Measurements from ENCODE around the gene BABAM1.
"Not testable (repeated sequence)": the region's sequence is repeated elsewhere in the genome, so short reads cannot be mapped to it uniquely, and the experiment has no call there.

BABAM1 gene

GRCh38 chr19:17275441-17276175, 8.4 kb downstream of the BABAM1 start:
- DNase-seq (ENCODE audit: low read depth), result no peak

GRCh38 chr19:17279436-17279835, 12.2 kb downstream of the BABAM1 start:
- no peak for DNase-seq (ENCODE audit: low read depth)

DNA sequence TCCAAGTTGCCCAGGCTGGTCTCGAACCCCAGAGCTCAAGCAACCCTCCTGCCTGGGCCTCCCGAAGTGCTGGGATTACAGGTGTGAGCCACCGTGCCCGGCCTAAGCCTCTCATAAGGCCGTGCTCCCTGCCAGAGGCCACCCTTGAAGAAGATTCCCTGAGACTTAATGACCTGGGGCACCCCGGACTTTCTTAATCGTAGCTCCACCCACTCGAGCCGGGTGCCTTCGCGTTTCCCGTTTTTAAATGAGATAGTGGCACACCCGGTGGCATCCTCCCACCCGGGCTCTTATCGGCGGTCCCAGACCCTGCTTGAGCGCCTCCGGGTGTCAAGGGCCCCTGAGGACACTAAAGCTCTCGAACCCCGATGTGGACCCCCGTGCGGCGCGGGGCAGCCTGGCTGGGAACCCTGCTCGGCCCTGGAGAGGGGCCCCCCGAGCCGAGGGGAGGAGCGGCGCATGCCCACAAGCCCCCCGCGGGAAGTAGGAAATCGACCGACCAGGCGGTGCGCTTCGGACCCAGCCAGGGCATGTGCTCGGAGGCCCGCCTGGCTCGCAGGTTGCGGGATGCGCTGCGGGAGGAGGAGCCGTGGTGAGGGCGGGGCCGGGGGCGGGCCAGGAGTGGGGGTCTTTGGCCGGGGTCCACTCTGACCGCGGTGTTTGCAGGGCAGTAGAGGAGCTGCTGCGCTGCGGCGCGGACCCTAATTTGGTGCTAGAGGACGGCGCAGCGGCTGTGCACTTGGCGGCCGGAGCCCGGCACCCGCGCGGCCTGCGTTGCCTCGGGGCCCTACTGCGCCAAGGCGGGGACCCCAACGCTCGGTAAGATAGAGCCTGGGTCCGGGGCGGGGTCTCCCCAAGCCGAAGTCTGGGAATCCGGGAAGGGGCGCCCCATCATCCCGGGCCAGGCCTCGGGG, 14.4 kb downstream of the BABAM1 start, which contains the start of gene ANKLE1:
Gene ANKLE1, plus strand, starts transcription at position 511 of the 914 bp plus-strand sequence. Its CDS starts 20 bp downstream, at position 531.
- DNase-seq (ENCODE audit: low read depth), result no peak

- DNase-seq (ENCODE audit: low read depth), result no peak
These were observed 15.4 kb downstream of the BABAM1 start for GRCh38 chr19:17282488-17283125.

- no peak for DNase-seq (ENCODE audit: low read depth)
These were observed 16.3 kb downstream of the BABAM1 start for GRCh38 chr19:17283504-17283996.

DNA sequence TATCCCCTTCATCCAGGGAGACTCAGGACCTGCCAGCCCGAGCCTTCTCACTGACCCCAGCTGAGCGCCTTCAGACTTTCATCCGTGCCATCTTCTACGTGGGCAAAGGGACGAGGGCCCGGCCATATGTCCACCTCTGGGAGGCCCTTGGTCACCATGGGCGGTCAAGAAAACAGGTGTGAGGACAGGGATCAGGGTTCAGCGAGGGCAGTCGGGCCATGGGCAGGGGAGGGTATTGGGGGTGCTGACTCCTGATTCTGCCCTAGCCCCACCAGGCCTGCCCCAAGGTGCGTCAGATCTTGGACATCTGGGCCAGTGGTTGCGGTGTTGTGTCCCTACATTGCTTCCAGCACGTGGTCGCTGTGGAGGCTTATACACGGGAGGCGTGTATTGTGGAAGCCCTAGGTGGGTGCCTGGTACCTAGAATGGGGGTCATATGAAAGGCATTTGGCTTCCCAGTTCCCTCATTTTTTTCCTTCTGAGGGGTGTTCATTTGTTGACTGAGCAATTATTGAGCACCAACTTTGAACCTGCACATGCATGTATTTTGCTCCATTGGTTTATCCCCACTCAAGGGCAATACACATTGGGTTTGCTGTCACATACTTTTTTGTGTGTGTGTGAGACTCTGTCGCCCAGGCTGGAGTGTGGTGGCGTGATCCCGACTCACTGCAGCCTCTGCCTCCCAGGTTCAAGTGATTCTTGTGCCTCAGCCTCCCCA, 18.3 kb downstream of the BABAM1 start:
- DNase-seq (ENCODE audit: low read depth), result no peak

DNA sequence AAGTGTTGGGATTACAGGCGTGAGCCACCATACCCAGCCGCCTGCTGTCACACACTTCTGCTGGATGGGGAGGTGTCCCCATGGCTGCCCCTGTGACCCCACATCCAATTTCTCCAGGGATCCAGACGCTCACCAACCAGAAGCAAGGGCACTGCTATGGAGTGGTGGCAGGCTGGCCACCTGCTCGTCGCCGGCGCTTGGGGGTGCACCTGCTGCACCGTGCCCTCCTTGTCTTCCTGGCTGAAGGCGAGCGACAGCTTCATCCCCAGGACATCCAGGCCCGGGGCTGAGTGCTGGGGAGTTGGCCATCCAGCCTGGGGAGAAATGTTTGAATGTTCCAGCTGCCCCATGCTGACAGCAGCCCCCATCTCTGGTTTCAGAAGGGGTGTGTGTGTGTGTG, 19.0 kb downstream of the BABAM1 start:
- DNase-seq (ENCODE audit: low read depth), result no peak

DNA sequence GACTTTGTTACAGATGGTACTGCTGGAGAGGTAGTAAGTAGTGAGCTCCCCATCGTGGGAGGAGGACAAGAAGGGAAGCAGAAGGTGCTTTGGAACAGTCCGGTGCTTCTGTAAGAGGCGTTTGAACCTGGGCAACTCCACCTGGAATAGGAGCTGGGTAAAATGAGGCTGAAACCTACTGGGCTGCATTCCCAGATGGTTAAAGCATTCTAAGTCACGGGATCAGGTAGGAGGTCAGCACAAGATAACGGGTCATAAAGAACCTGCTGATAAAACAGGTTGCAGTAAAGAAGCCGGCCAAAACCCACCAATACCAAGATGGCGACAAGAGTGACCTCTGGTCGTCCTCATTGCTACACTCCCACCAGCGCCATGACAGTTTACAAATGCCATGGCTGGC, 19.5 kb downstream of the BABAM1 start:
- no peak for DNase-seq (ENCODE audit: low read depth)

GRCh38 chr19:17289489-17289888, 22.2 kb downstream of the BABAM1 start:
- DNase-seq (ENCODE audit: low read depth), result no peak

- no peak for DNase-seq (ENCODE audit: low read depth)
These were observed 25.2 kb downstream of the BABAM1 start for GRCh38 chr19:17292301-17293074.

DNA sequence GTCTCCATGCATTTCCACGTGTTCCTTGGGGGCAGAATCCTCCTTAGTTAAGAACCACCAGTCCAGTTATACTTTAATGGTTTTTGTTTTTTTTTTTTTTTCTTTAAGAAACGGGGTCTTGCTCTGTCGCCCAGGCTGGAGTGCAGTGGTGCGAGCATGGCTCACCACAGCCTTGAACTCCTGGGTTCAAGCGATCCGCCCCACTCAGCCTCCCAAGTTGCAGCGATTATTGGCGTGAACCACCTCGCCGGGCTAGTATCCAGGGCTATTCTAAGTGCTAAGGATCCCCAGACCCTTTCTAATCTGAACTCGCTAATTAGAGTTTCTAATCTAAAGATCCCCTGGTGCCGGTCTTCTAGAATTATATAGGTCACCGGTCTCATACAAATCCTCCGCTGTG, 26.4 kb downstream of the BABAM1 start:
- no peak for DNase-seq (ENCODE audit: low read depth)

GRCh38 chr19:17294051-17294891, 27.0 kb downstream of the BABAM1 start:
- DNase-seq (ENCODE audit: low read depth), result no peak

DNA sequence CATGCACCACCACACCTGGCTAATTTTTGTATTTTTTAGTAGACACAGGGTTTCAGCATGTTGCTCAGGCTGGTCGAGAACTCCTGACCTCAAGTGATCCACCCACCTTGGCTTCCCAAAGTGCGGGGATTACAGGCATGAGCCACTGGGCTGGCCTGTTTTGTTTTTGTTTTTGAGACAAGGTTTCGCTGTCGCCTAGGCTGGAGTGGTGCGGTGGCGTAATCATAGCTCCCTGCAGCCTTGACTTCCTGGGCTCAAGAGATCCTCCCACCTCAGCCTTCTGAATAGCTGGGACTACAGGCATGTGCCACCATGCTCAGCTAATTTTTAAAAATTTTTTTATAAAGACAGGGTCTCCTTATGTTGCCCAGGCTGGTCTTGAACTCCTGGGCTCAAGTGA, 28.3 kb downstream of the BABAM1 start:
- not testable (repeated sequence) for DNase-seq (ENCODE audit: low read depth)

DNA sequence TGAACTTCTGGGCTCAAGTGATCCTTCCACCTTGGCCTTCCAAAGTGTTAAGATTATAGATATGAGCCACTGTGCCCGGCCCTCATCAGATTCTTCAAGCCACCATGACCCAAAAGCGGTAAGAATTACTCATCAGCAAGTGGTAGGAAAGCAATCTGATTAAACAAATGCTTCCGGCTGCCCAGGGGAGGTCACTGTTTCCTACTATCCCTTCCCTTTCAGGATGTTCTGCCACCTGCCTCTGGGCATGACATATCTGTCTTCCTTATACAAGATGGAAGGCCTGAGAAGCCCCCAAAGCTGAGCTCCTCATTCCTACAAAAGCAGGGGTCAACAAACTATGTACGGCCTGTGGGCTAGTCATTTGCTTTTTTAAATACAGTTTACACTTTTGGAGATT, 29.0 kb downstream of the BABAM1 start:
- no peak for DNase-seq (ENCODE audit: low read depth)

DNA sequence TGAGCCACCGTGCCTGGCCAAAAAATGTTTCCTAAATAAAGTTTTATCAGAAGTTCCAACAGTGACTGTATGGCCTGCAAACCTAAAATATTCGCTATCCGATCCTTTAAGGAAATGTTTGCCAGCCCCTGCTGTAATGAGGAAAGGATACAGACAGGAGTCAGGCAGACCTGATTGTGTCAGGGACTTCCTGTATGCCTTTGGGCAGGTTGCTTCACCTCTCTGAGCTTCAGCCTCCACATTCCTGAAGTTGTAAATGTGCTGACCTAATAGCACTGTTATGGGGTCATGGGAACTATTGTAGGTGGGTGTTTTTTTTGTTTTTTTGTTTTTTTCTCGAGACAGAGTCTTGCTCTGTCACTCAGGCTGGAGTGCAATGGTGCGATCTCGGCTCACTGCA, 29.7 kb downstream of the BABAM1 start:
- no peak for DNase-seq (ENCODE audit: low read depth)

- DNase-seq (ENCODE audit: low read depth), result no peak
These were observed 33.9 kb downstream of the BABAM1 start for GRCh38 chr19:17300992-17301619.

- DNase-seq (ENCODE audit: low read depth), result no peak
These were observed 35.3 kb downstream of the BABAM1 start for GRCh38 chr19:17302391-17303166.

- DNase-seq (ENCODE audit: low read depth), result peak; percentile 78
These were observed 36.1 kb downstream of the BABAM1 start, which contains the start of gene ABHD8 for GRCh38 chr19:17303167-17303939. ABHD8 (minus strand) TSS chr19:17303425; CDS start chr19:17301616, 1,809 bp downstream.
